GM10266 (cell line): ENCODE data around the gene DCLK1.

Source experiments
- DNase-seq: peaks from one replicate; pipeline ENCODE4 v3.0.0; 2012; ENCODE audit errors: extremely low spot score
- CTCF ChIP-seq: IDR thresholded peaks from 2 replicates; pipeline ENCODE4 v1.5.1; 2012; ENCODE audit warnings: mild to moderate bottlenecking, low read depth; ENCODE audit not compliant: control insufficient read depth, insufficient read depth; ENCODE audit errors: missing control alignments

DCLK1 gene

GRCh38 chr13:36028359-36029025, 102.7 kb downstream of the DCLK1 start:
- TF ChIP-seq CTCF = no peak

GRCh38 chr13:36026531-36026930, 104.7 kb downstream of the DCLK1 start:
- no peak for TF ChIP-seq CTCF
- no peak for DNase-seq

More at GRCh38 chr13:36028359-36029025, 102.7 kb downstream of the DCLK1 start:
- DNase-seq = no peak

- no peak for TF ChIP-seq CTCF
- no peak for DNase-seq
These were observed 116.4 kb downstream of the DCLK1 start for GRCh38 chr13:36014763-36015162.

- no peak for TF ChIP-seq CTCF
- no peak for DNase-seq
These were observed 124.1 kb downstream of the DCLK1 start for GRCh38 chr13:36006894-36007675.

GRCh38 chr13:36006347-36006746, 124.8 kb downstream of the DCLK1 start:
- TF ChIP-seq CTCF = no peak
- DNase-seq = no peak

- TF ChIP-seq CTCF = no peak
- DNase-seq = no peak
These were observed 129.6 kb downstream of the DCLK1 start for GRCh38 chr13:36001561-36001960.

- no peak for TF ChIP-seq CTCF
- DNase-seq = no peak
These were observed 131.2 kb downstream of the DCLK1 start for GRCh38 chr13:36000028-36000427.
